IPS-11a (cell line): ENCODE results near the gene CD3D.
A peak's percentile ranks its signal among the peaks of the same experiment; 100 is the strongest.

Experiments
- H3K4me3 ChIP-seq: one replicate; pipeline ENCODE4 v1.5.1; 2013; ENCODE audit warnings: low read depth, low read length, control low read depth

The CD3D gene

DNA sequence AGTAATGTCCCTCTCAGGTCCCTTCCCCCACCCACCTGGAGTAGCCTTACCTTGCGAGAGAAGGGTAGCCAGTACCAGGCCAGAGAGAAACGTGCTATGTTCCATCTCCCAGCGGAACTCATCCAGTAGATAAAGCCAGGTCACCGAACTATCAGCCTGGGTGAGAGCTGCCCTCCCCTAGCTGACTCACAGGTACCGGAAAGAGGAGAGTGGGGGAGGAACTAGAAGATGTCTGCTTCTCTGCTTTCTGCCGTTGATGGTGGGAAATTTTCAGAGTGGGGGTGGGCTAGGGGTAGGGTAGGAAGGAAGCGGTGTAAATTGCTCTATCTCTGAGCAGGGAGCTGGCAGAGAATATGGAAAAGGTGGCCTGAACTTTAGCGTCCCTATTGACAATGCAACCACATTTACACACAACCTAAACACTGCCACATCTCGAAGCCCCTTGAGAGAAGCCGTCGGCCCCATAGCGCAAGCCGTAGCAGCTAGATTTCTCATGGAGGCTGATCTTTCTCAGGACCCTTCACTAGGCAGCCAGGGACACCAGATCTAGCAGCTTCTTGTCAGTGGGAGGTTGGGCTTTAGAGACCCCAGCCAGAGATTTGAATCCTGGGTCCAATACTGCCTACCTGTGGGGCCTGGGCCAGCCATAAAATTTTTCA is at the start of gene CD3D:
Gene CD3D (minus strand): TSS at position 203 of the 659 bp plus-strand sequence. CDS start 98 bp downstream, at position 105.
- H3K4me3 ChIP-seq = no peak within 1 kb of the TSS

- no peak overlapping the region for H3K4me3 ChIP-seq
These were observed 41.2 kb upstream of the CD3D start for GRCh38 chr11:118383657-118384056.

GRCh38 chr11:118382954-118383353 is 40.4 kb upstream of the CD3D start:
- H3K4me3 ChIP-seq = no peak overlapping the region

DNA sequence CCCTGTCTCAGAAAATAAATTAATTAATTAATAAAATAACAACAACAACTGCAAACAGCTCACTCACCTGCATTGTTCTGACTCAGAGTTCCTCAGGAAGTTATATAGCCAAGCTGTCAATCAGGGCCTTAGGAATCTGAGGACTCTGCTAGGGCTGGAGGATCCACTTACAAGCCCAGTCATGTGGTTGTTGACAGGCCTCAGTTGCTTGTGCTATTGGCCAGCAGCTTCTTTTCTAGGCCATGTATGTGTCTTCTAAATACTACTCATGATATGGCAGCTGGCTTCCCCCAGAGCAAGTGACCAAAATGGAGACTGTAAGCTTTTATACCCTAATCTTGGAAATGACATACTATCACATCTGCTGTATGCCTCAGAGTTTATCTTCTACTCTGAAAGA is 38.1 kb upstream of the CD3D start:
- no peak overlapping the region for H3K4me3 ChIP-seq

DNA sequence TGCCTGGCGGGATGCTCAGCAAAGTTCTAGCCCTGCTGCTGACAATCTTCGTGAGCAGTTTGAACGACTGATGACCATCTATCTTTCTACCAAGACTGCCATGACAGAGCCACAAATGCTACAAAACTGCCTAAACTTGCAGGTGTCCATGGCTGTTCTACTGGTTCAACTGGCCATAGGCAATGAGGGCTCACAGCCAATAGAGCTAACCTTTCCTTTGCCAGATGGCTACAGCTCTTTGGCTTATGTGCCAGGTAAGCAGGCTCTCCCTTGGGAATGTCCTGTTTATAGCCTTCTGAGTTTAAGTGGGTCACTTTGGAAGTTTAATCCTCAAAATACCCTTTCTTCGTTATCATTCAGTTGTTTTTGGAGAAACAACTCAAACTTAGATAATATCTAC is 37.0 kb upstream of the CD3D start:
- no peak overlapping the region for H3K4me3 ChIP-seq

GRCh38 chr11:118375978-118376377 is 33.5 kb upstream of the CD3D start:
- no peak overlapping the region for H3K4me3 ChIP-seq

GRCh38 chr11:118374729-118375128 is 32.2 kb upstream of the CD3D start:
- H3K4me3 ChIP-seq = no peak overlapping the region

- H3K4me3 ChIP-seq = no peak overlapping the region
These were observed 31.4 kb upstream of the CD3D start for GRCh38 chr11:118373871-118374270.

GRCh38 chr11:118373263-118373662 is 30.8 kb upstream of the CD3D start:
- no peak overlapping the region for H3K4me3 ChIP-seq

DNA sequence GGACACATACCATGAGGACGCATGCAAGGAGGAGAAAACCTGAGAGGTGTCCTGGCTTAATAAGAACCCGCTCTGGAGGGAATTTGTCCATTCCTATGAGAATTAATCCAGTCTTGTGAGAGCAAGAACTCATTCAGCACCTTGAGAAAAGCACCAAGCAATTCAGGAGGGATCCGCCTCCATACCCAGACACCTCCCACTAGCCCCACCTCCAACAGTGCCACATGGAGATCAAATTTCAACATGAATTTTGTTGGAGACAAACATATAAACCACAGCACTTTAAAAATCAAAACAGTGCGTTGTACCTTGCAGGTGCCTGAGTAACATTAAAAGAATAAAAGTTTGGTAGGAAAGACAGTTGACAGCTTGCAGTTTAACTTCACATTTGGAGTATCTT is 28.3 kb upstream of the CD3D start:
- no peak overlapping the region for H3K4me3 ChIP-seq

GRCh38 chr11:118366287-118366686 is 23.8 kb upstream of the CD3D start:
- H3K4me3 ChIP-seq = no peak overlapping the region

- no peak overlapping the region for H3K4me3 ChIP-seq
These were observed 22.6 kb upstream of the CD3D start for GRCh38 chr11:118364956-118365615.

DNA sequence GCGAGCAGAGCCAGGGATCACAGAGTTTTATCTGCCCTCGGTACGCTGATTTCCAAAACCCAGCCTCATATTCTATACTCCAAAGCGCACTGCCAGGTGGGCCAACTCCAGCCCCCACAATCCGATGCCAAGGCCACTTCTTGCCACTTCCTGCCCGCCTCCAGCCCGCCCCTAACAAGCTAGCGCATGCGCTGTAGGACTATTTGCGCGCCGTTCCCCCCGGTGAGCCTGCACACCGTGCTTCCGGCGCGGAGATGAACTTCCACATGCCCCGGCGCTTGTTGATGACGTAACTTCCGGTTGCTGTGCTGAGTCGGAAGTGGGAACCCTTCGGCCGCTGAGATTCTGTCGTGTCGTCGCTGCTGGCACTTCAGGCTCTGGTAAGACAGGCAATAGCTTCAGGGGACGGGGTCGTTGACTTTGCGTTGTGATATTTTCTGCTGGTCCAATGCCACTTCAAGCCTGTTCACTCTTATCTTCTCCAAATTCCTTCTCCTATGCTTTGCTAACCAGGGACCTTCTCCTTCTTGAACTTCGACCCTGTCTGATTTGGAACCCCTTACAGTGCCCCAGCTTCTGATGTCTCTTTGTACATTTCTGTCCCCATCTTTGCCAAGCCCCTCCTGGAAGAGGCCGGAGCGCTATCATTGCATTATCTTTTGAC is 16.9 kb upstream of the CD3D start, which contains the start of gene UBE4A:
Gene UBE4A (plus strand): TSS at position 306 of the 664 bp plus-strand sequence. CDS start 5,481 bp downstream, outside the sequence.
- peak within 1 kb of the TSS; percentile 78 for H3K4me3 ChIP-seq

- no peak overlapping the region for H3K4me3 ChIP-seq
These were observed 15.6 kb upstream of the CD3D start for GRCh38 chr11:118358071-118358470.

DNA sequence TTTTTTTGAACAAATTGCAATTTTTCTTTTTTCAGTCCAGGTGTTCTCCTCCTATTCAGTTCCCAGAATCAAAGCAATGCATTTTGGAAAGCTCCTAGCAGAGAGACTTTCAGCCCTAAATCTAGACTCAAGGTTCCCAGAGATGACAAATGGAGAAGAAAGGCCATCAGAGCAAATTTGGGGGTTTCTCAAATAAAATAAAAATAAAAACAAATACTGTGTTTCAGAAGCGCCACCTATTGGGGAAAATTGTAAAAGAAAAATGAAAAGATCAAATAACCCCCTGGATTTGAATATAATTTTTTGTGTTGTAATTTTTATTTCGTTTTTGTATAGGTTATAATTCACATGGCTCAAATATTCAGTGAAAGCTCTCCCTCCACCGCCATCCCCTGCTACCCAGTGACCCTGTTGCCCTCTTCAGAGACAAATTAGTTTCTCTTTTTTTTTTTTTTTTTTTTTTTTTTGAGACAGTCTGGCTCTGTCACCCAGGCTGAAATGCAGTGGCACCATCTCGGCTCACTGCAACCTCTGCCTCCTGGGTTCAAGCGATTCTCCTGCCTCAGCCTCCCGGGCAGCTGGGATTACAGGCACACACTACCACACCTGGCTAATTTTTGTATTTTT is 10.7 kb upstream of the CD3D start:
- no peak overlapping the region for H3K4me3 ChIP-seq

- H3K4me3 ChIP-seq = no peak overlapping the region
These were observed 7.0 kb upstream of the CD3D start for GRCh38 chr11:118349475-118349874.

DNA sequence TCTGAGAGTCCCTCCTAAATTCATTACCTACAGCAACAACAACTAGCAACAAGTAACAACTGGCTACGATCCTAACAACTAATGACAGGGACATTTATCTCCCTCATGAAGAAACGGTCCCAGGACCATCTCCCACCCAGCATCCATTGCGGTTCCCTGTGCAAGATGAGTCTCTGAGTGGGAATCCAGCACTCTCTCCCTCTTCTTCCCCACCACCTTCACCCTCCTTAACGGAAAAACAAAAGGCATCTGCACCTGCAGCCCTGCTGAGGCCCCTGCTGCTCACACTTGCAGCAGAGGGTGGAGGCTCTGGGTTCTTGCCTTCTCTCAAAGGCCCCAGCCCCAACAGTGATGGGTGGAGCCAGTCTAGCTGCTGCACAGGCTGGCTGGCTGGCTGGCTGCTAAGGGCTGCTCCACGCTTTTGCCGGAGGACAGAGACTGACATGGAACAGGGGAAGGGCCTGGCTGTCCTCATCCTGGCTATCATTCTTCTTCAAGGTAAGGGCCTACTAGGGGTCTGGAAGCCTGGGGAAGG is 1.5 kb upstream of the CD3D start, which contains the start of gene CD3G:
Gene CD3G (plus strand): TSS at position 364 of the 535 bp plus-strand sequence. CDS start 80 bp downstream, at position 444.
- no peak within 1 kb of the TSS for H3K4me3 ChIP-seq

GRCh38 chr11:118343248-118343647 is 743 bp upstream of the CD3D start:
- H3K4me3 ChIP-seq = no peak overlapping the region

- H3K4me3 ChIP-seq = no peak overlapping the region
These were observed 553 bp downstream of the CD3D start for GRCh38 chr11:118341815-118342489.

- no peak overlapping the region for H3K4me3 ChIP-seq
These were observed 1.2 kb downstream of the CD3D start for GRCh38 chr11:118341261-118341660.

- no peak overlapping the region for H3K4me3 ChIP-seq
These were observed 2.1 kb downstream of the CD3D start for GRCh38 chr11:118340449-118340848.
